Transverse colon (tissue), 4 donors: ENCODE data around the gene SLC10A4.

Source experiments
- EP300 ChIP-seq: sonication (generic); formaldehyde crosslinking; IDR thresholded peaks from one replicate; pipeline ENCODE4 v1.6.1; 2017; ENCODE audit warnings: antibody characterized with exemption, low read depth
- POLR2A ChIP-seq: fragments of 450-650 bp; IDR thresholded peaks from one replicate; pipeline ENCODE4 v1.6.1; 2016; ENCODE audit warnings: antibody characterized with exemption, mild to moderate bottlenecking, moderate library complexity
- POLR2AphosphoS5 ChIP-seq, 3 donors: sonication (generic); formaldehyde crosslinking; IDR thresholded peaks; one replicate each; pipeline ENCODE4 v1.6.1; 2016; ENCODE audit warnings: antibody characterized with exemption in 3 of 3
- TF ChIP-seq, protein P1 (sequence below), 5 experiments: fragments of 200-600 bp in 3 of 5; fragments of 450-650 bp in 2 of 5; sonication (generic) in 3 of 5; IDR thresholded peaks; 1 replicate in 2 of 5; 2 replicates in 3 of 5; pipeline ENCODE4 v1.5.1; 2016 to 2017; ENCODE audit warnings: antibody characterized with exemption in 5 of 5, inconsistent platforms in 3 of 5, mild to moderate bottlenecking in 2 of 5, moderate library complexity in 1 of 5

DNA sequence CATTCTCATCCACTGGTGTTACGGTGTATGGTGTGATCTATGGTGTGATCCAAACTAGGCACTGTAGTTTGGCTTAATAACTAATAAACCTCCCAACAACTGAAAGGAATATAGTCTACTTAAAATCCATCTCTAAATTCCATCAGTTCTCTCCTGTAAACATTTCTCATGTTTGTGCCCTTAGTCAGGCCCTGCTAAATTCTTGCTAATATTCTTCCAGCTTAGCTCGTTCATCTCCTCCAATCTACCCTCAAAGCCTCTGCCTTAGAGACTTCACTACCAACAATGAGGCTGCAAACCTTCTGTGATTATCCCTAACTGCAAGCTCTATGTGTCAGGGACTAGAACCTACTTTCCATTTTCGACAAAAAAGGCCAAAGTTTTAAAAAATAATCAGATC is 35.0 kb downstream of the SLC10A4 start:
- TF ChIP-seq POLR2A (no peak), POLR2AphosphoS5 (IDR thresholded peaks at IDR 0.05) (peak in 1 of 3 donors; percentile 5), EP300 (no peak)
- TF ChIP-seq, protein P1, sequence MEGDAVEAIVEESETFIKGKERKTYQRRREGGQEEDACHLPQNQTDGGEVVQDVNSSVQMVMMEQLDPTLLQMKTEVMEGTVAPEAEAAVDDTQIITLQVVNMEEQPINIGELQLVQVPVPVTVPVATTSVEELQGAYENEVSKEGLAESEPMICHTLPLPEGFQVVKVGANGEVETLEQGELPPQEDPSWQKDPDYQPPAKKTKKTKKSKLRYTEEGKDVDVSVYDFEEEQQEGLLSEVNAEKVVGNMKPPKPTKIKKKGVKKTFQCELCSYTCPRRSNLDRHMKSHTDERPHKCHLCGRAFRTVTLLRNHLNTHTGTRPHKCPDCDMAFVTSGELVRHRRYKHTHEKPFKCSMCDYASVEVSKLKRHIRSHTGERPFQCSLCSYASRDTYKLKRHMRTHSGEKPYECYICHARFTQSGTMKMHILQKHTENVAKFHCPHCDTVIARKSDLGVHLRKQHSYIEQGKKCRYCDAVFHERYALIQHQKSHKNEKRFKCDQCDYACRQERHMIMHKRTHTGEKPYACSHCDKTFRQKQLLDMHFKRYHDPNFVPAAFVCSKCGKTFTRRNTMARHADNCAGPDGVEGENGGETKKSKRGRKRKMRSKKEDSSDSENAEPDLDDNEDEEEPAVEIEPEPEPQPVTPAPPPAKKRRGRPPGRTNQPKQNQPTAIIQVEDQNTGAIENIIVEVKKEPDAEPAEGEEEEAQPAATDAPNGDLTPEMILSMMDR (IDR thresholded peaks at IDR 0.05), result no peak
